Measurements from ENCODE around the gene ZNF26. TPM values are rescaled to one million over a fixed set of nuclear protein-coding genes. Genes with fewer than 3 reads are reported as not detected.
A peak's percentile ranks its signal among the peaks of the same experiment; 100 is the strongest.
"Not testable (repeated sequence)": the region's sequence is repeated elsewhere in the genome, so short reads cannot be mapped to it uniquely, and the experiment has no call there.

The ZNF26 gene
- total and polyA plus RNA-seq, 2 donors from 2014 or later: 2.9 to 16.4 TPM

GRCh38 chr12:132967736-132968135, 18.4 kb upstream of the ZNF26 start:
- no peak for FAIRE-seq
- DNase-seq: no peak
- TF ChIP-seq CTCF (IDR thresholded peaks at IDR 0.05; ENCODE audit: borderline replicate concordance, extremely low read depth, insufficient read depth): no peak
- intact Hi-C loops (cut with DNase I): no loop called here
- Histone ChIP-seq H3K4me3 (ENCODE audit: low read length in 3 of 3) (no peak overlapping the region), H3K4me1 (ENCODE audit: control insufficient read depth in 2 of 3, insufficient read depth in 2 of 3, low read depth in 1 of 3, low read length in 3 of 3) (no peaks in the 10 kb centered on the region), H3K9ac (ENCODE audit: low read length in 3 of 3) (no peak overlapping the region), H3K36me3 (ENCODE audit: control insufficient read depth in 2 of 3, insufficient read depth in 3 of 3, low read length in 3 of 3) (no peaks in the 10 kb centered on the region), H3K27ac (ENCODE audit: low read depth in 2 of 2, low read length in 2 of 2) (no peak overlapping the region), H3K9me3 (ENCODE audit: control insufficient read depth in 2 of 3, insufficient read depth in 1 of 3, low read length in 3 of 3) (no peaks in the 10 kb centered on the region), H3K27me3 (ENCODE audit: control insufficient read depth, insufficient read depth, low read length) (no peaks in the 10 kb centered on the region)

DNA sequence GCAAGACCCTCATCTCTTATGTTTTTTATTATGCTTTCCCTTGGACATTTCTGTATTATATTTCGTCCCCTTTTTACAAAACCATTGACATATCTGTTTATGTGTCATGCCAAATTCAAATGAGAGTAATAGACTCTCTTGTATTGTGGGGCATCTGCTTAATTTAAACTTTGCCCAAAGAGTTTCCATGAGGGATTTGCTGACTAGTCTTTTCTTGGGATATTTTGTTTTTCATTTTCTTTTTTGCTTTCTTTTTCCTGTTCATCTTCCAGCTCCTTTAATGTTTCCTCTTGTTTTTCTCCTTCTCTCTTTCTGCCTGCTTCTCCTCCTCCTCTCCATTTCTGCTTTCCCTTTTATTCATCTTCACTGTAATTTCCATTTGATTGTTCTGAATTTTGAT, 13.8 kb upstream of the ZNF26 start:
- no peak for TF ChIP-seq CTCF (IDR thresholded peaks at IDR 0.05; ENCODE audit: borderline replicate concordance, extremely low read depth, insufficient read depth)
- no peak overlapping the region for H3K27ac ChIP-seq (ENCODE audit: low read depth in 2 of 2, low read length in 2 of 2)
- H3K4me3 ChIP-seq (ENCODE audit: low read length in 3 of 3): no peak overlapping the region
- DNase-seq: no peak
- no peaks in the 10 kb centered on the region for H3K36me3 ChIP-seq (ENCODE audit: control insufficient read depth in 2 of 3, insufficient read depth in 3 of 3, low read length in 3 of 3)
- intact Hi-C loops (cut with DNase I): no loop called here
- no peak for FAIRE-seq
- H3K9ac ChIP-seq (ENCODE audit: low read length in 3 of 3): no peak overlapping the region
- H3K27me3 ChIP-seq (ENCODE audit: control insufficient read depth, insufficient read depth, low read length): no peaks in the 10 kb centered on the region
- H3K4me1 ChIP-seq (ENCODE audit: control insufficient read depth in 2 of 3, insufficient read depth in 2 of 3, low read depth in 1 of 3, low read length in 3 of 3): no peaks in the 10 kb centered on the region
- H3K9me3 ChIP-seq (ENCODE audit: control insufficient read depth in 2 of 3, insufficient read depth in 1 of 3, low read length in 3 of 3): no peaks in the 10 kb centered on the region

GRCh38 chr12:132976870-132977269, 9.3 kb upstream of the ZNF26 start:
- H3K36me3 ChIP-seq (ENCODE audit: control insufficient read depth in 2 of 3, insufficient read depth in 3 of 3, low read length in 3 of 3); intact Hi-C loops (cut with DNase I); H3K9me3 ChIP-seq (ENCODE audit: control insufficient read depth in 2 of 3, insufficient read depth in 1 of 3, low read length in 3 of 3); H3K27ac ChIP-seq (ENCODE audit: low read depth in 2 of 2, low read length in 2 of 2); H3K4me3 ChIP-seq (ENCODE audit: low read length in 3 of 3); FAIRE-seq; H3K9ac ChIP-seq (ENCODE audit: low read length in 3 of 3); H3K4me1 ChIP-seq (ENCODE audit: control insufficient read depth in 2 of 3, insufficient read depth in 2 of 3, low read depth in 1 of 3, low read length in 3 of 3); H3K27me3 ChIP-seq (ENCODE audit: control insufficient read depth, insufficient read depth, low read length): not testable (repeated sequence)
- peak in 1 of 5 donors; percentile 3 for DNase-seq
- TF ChIP-seq CTCF (IDR thresholded peaks at IDR 0.05; ENCODE audit: borderline replicate concordance, extremely low read depth, insufficient read depth): peak; percentile 28

DNA sequence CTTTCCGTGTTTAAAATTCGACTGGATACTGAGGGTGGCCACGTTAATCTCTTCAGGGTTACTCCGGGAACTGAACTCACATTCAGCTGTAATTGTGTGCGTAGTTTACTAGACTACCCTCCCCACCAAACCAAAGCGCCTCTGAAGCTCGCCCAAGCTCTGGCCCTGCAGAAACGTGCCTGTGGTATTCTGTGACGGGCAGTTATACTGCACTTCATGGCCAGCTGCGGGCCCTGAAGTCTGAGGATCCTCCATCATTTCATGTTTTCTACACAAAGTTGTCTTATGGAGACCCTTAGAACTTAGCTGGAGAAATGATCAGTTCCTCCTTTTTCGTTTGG, 688 bp downstream of the ZNF26 start:
- intact Hi-C loops (cut with DNase I): no loop called here
- FAIRE-seq (no peak), DNase-seq (peak in 1 of 5 donors; percentile 11)
- peak overlapping the region; percentile 90 to 93 (median 93) for H3K4me3 ChIP-seq (ENCODE audit: low read length in 3 of 3)
- no peaks in the 10 kb centered on the region for H3K27me3 ChIP-seq (ENCODE audit: control insufficient read depth, insufficient read depth, low read length)
- H3K9me3 ChIP-seq (ENCODE audit: control insufficient read depth in 2 of 3, insufficient read depth in 1 of 3, low read length in 3 of 3): no peaks in the 10 kb centered on the region
- H3K4me1 ChIP-seq (ENCODE audit: control insufficient read depth in 2 of 3, insufficient read depth in 2 of 3, low read depth in 1 of 3, low read length in 3 of 3): peaks cover 0 to 7% (median 5%) of the 10 kb centered on the region in 3 donors
- TF ChIP-seq CTCF (IDR thresholded peaks at IDR 0.05; ENCODE audit: borderline replicate concordance, extremely low read depth, insufficient read depth): no peak
- peak overlapping the region in 1 of 2 donors; percentile 76 for H3K27ac ChIP-seq (ENCODE audit: low read depth in 2 of 2, low read length in 2 of 2)
- H3K9ac ChIP-seq (ENCODE audit: low read length in 3 of 3): peak overlapping the region; percentile 77 to 95 (median 85)
- H3K36me3 ChIP-seq (ENCODE audit: control insufficient read depth in 2 of 3, insufficient read depth in 3 of 3, low read length in 3 of 3): peaks cover 0 to 3% (median 0%) of the 10 kb centered on the region in 3 donors

Measured in kidney (tissue), 14 donors.